NT2/D1 (cell line): ENCODE data around the gene TMEM60.

Experiments used
- DNase-seq: peaks from one replicate; pipeline ENCODE4 v3.0.0-alpha.2; 2011; ENCODE audit warnings: low read depth, low spot score
- H3K27me3 ChIP-seq: 2 replicates; pipeline ENCODE4 v1.6.0; 2011; ENCODE audit warnings: mild to moderate bottlenecking; ENCODE audit not compliant: insufficient read length, insufficient read depth
- H3K36me3 ChIP-seq: 2 replicates; pipeline ENCODE4 v1.6.1; 2011; ENCODE audit warnings: mild to moderate bottlenecking, low read length, mixed read lengths; ENCODE audit not compliant: insufficient read depth, insufficient read length
- H3K4me1 ChIP-seq: 2 replicates; pipeline ENCODE4 v1.5.1; 2011; ENCODE audit not compliant: insufficient read depth, insufficient read length
- H3K4me3 ChIP-seq: 2 replicates; pipeline ENCODE4 v1.5.1; 2011; ENCODE audit warnings: low read depth; ENCODE audit not compliant: insufficient read length
- H3K9ac ChIP-seq: 2 replicates; pipeline ENCODE4 v1.6.0; 2011; ENCODE audit warnings: low read depth; ENCODE audit not compliant: insufficient read length
- H3K9me3 ChIP-seq: 2 replicates; pipeline ENCODE4 v1.5.1; 2011; ENCODE audit warnings: mild to moderate bottlenecking, low read length; ENCODE audit not compliant: insufficient read depth
- SUZ12 ChIP-seq: IDR thresholded peaks from 2 replicates; pipeline ENCODE4 v1.6.1; 2011; ENCODE audit not compliant: insufficient read length, insufficient read depth; ENCODE audit errors: extremely low read depth
- YY1 ChIP-seq: IDR thresholded peaks from 2 replicates; pipeline ENCODE4 v1.6.1; 2011; ENCODE audit not compliant: insufficient read length, insufficient read depth
- ZNF274 ChIP-seq: IDR thresholded peaks from 2 replicates; pipeline ENCODE4 v1.6.1; 2011; ENCODE audit warnings: mild to moderate bottlenecking, low read depth, low read length

The TMEM60 gene

GRCh38 chr7:77753173-77753572 is 45.1 kb downstream of the TMEM60 start:
- TF ChIP-seq YY1 (no peak), SUZ12 (no peak), ZNF274 (no peak)
- Histone ChIP-seq H3K27me3 (no peaks in the 10 kb centered on the region), H3K9ac (no peak overlapping the region), H3K4me1 (no peaks in the 10 kb centered on the region), H3K4me3 (no peak overlapping the region), H3K9me3 (no peaks in the 10 kb centered on the region), H3K36me3 (peaks cover 9% of the 10 kb centered on the region)
- DNase-seq = no peak

DNA sequence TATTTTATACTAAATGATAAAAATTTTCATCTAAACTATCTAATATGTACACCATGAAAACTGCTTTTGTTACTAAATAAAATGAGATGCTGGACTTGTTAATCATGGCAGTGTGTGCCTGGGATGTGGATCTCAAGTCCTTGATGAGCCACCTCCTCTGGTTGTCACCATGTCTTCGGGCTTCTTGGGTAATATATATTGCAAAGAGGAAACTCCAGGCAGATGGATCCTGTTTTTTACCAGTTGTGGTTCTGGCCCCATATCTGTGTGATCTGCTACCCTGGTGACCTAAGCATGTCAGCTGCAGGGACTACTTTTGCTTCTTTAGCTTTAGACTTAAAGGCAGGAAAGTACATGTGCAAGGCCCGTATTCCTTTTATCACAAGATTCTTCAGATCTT is 46.2 kb downstream of the TMEM60 start:
- Histone ChIP-seq H3K4me3 (no peak overlapping the region), H3K4me1 (no peaks in the 10 kb centered on the region), H3K27me3 (no peaks in the 10 kb centered on the region), H3K9ac (no peak overlapping the region), H3K9me3 (no peaks in the 10 kb centered on the region), H3K36me3 (peaks cover 9% of the 10 kb centered on the region)
- DNase-seq = no peak
- TF ChIP-seq ZNF274 = no peak
- TF ChIP-seq SUZ12 = no peak
- TF ChIP-seq YY1 = no peak

- Histone ChIP-seq H3K4me1 (no peaks in the 10 kb centered on the region), H3K36me3 (peaks cover 9% of the 10 kb centered on the region), H3K27me3 (no peaks in the 10 kb centered on the region), H3K9ac (no peak overlapping the region), H3K4me3 (no peak overlapping the region), H3K9me3 (no peaks in the 10 kb centered on the region)
- no peak for DNase-seq
- TF ChIP-seq SUZ12 = no peak
- TF ChIP-seq YY1 = no peak
- TF ChIP-seq ZNF274 = no peak
These were observed 50.5 kb downstream of the TMEM60 start for GRCh38 chr7:77747718-77748117.

DNA sequence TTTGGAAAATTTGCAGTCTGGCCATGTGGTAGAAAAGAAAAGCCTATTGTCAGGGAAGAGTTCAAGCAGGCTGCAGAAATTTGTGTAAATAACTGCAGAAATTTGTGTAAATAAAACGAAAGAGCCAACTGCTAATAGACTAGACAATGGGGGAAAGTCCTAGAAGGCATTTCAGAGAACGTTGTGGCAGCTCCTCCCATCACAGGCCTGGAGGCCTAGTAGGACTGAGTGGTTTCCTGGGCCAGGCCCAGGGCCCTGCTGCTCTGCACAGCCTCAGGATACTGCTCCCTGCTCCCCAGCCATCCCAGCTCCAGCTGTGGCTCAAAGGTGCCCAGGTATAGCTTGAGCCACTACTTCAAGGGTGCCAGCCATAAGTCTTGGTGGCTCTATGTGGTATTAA is 51.1 kb downstream of the TMEM60 start:
- Histone ChIP-seq H3K27me3 (no peaks in the 10 kb centered on the region), H3K36me3 (peaks cover 8% of the 10 kb centered on the region)
- no peak for TF ChIP-seq YY1
- no peak for TF ChIP-seq SUZ12
- TF ChIP-seq ZNF274 = no peak

GRCh38 chr7:77746824-77747165 is 51.4 kb downstream of the TMEM60 start:
- no peaks in the 10 kb centered on the region for H3K4me1 ChIP-seq
- no peak overlapping the region for H3K9ac ChIP-seq
- TF ChIP-seq ZNF274 = no peak
- no peak for TF ChIP-seq YY1
- no peak for TF ChIP-seq SUZ12
- peaks cover 7% of the 10 kb centered on the region for H3K36me3 ChIP-seq
- no peaks in the 10 kb centered on the region for H3K27me3 ChIP-seq
- H3K4me3 ChIP-seq = no peak overlapping the region
- no peaks in the 10 kb centered on the region for H3K9me3 ChIP-seq
- no peak for DNase-seq

More for the DNA sequence above, 51.1 kb downstream of the TMEM60 start:
- no peak overlapping the region for H3K9ac ChIP-seq
- H3K9me3 ChIP-seq = no peaks in the 10 kb centered on the region
- no peaks in the 10 kb centered on the region for H3K4me1 ChIP-seq
- H3K4me3 ChIP-seq = no peak overlapping the region
- no peak for DNase-seq

GRCh38 chr7:77746164-77746823 is 51.9 kb downstream of the TMEM60 start:
- Histone ChIP-seq H3K27me3 (no peaks in the 10 kb centered on the region), H3K9me3 (no peaks in the 10 kb centered on the region), H3K36me3 (peaks cover 7% of the 10 kb centered on the region), H3K9ac (no peak overlapping the region), H3K4me1 (no peaks in the 10 kb centered on the region), H3K4me3 (no peak overlapping the region)
- DNase-seq = no peak
- no peak for TF ChIP-seq ZNF274
- no peak for TF ChIP-seq YY1
- no peak for TF ChIP-seq SUZ12

DNA sequence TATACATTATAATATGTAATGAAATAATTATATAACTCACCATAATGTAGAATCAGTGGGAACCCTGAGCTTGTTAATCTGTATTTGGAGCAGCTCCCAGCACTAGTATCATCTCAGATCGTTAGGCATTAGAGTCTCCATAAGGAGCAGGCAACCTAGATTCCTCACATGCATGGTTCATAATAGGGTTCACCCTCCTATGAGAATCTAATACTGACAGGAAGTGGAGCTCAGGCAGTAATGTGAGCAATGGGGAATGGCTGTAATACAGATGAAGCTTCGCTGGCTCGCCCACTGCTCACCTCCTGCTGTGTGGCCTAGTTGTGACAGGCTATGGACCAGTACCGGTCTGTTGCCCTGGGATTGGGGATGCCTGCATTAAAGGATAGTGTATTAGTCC is 52.5 kb downstream of the TMEM60 start:
- Histone ChIP-seq H3K4me1 (no peaks in the 10 kb centered on the region), H3K9me3 (no peaks in the 10 kb centered on the region), H3K4me3 (no peak overlapping the region), H3K27me3 (no peaks in the 10 kb centered on the region), H3K9ac (no peak overlapping the region), H3K36me3 (peaks cover 7% of the 10 kb centered on the region)
- DNase-seq = no peak
- TF ChIP-seq SUZ12 = no peak
- no peak for TF ChIP-seq ZNF274
- no peak for TF ChIP-seq YY1
